NCI-H2029 (cell line): ENCODE results near the gene ADSL.

ENCODE experiments used
- DNase-seq: peaks from one replicate; lab custom pipeline; 2025; lab: John Stamatoyannopoulos, UW

ADSL gene

DNA sequence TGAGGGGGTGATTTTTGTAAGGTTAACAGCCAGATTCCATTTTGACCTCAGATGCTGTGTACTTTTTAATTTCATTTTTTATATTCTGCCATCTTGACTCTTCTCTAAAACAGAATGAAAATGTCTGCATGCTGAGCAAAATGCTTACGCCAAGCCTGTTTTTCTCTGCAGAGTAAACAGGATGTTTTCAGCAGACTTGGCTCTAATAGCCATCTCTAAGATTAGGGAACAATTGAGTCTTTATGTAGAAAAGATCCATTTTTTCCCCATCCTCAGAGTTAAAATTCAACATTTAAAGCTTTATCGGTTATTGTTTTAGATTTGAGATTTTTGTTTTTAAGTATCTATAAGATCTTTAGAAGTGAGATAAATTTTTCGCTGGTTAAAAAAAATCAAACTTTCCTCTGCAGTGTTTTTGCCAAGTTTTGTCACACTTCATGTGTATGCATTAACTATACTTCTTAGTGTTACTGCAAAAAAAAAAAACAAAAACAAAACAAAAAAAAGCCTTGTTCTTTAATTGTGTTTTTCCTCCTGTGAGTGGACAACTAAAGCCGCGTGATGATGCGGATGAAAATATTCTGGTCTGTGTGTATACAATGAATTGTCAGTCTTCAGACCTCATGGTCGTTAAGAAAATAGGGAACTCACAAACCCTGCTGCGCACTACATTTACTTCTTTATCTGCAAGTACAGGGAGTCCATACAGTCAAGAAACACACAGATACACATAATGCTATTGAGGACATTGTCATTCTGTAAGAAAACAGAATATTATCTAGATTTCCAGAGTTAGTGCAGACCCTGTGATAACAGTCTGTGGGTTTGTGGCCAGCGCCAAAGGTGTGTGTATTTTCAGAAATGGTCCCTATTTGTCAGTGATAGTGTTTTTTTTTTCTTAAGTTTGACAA, 17.5 kb upstream of the ADSL start:
- no peak for DNase-seq

DNA sequence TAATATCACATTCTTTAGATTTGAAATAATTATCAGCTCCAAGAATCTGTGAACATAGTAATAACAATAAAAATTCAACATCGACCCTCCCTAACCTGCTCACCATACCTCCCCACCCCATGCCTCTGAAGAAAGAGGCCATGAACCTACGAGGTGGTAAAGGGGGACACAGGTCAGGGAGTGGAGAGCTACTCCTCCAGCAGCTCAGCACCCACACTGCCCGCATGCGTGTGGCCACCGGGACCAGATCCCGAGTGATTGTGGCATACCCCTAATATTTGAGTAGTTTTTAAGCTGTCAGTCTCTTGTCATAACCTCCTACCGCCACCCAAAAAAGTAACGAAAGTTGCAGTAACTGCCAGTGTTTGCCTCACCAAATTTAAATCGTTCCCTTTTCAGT, 16.8 kb upstream of the ADSL start:
- no peak for DNase-seq

DNA sequence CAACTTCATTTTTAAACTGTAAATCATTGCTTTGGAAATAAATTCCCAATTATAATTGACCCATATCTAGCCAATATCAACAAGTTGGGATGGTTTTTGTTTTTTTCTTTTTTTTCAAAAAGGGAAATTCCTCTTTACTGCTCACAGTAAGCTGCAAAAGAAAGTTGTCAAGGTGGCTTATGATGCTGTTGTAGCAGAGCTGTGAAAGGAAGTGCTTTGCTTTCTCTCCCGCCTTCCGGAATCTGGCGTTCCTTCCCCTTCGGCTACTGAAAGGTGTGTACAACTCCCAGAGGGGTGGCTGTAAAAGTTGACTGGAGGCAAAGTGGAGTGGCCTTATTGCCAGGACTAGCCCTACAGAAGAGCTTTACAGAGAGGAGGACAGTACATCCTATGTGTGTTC, 16.2 kb upstream of the ADSL start:
- DNase-seq = no peak

DNA sequence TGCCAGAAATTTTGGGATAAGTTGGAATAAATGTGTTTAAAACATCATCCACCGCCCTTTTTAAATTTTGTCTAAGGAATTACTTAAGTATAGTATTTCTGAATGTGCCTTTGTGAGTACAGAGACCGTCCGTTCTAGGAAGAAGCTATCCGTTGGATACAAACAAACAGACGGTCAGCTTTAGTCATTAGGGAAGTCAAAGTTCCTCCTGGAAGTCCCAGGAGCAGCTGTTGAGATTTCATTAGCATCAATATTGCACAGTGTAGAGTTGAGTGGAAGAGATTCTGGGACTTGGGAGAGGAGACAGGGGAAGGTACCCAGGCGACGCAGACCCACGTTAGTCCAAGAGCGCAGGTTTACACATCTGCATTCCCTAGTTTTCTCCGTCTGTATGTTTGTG, 15.7 kb upstream of the ADSL start:
- DNase-seq = no peak

DNA sequence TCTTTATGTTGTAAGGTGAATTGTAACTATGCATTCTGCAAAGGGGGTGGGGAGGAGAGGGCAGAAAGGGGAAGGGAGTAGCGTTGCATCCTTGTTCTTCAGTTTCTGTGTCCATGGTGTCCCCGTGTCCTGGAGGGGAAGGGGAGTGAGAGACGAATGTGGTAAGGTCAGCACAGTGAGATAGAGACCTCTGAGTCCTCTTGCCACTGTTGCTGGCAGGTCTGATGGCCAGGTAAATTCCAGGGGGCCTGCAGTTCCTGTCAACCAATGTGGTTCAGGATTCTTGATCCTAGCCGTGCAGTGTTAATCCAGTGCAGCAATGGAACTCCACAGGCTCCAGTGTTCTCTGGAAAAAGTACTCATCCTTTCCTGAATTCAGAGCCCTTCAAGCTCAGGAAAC, 14.6 kb upstream of the ADSL start:
- no peak for DNase-seq

DNA sequence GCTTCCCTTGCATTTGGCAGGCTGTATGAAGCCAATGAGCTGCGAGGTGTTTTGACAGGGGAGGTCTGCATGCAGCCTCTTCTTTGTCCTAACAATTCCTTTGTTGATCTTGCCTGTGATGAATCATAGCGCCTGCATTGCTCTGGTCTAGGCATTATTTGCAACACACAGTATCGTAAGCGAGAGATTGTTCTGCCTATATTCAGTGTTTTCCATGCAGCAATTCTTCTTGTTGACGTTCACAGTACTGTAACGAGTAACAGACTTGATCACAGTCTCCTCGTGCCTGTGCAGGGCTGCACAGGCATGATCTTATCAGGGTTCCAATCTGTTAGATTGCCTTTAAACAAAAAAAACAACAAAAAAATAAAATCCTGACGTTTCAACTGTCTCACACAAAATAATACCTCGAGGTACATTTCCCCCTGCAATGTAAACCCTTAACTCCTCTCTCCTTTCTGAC, 13.9 kb upstream of the ADSL start:
- no peak for DNase-seq

DNA sequence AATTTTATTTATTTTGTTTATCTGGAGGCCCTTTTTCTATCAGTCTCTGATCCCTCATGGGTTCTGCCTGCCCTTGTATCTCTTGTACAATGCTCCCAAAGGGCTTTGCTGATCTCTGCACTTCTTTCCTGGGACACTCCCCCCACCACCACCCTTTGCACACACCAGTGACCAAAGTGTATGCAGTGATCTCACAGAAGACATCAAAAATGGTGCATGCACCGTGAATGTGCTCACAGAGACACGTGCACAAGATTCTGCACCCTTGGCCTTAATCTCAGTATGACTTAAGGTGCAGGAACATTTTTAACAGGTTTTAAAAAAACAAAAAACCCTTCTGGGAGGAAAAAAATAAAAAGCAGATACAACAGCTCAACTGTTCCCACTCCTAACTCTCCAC, 12.2 kb upstream of the ADSL start:
- DNase-seq = no peak

DNA sequence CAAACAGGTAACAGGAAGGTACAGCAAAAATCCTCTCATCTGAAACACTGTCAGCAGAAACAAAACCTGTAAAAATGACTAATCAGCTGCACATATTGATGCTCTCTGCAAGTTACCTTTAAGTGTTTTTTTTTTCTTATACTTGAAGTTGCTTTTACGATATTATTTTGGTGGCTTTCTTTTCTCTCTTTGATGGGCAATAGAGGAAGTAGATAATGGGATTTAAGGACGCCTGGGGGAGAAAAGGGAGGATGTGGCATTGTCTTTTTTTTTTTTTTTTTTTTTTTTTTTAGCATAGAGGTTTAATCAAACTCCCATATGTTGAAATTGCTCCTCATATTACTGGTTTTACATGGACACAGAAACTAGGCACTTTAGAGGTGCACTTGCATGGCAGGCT, 11.4 kb upstream of the ADSL start:
- DNase-seq = no peak

DNA sequence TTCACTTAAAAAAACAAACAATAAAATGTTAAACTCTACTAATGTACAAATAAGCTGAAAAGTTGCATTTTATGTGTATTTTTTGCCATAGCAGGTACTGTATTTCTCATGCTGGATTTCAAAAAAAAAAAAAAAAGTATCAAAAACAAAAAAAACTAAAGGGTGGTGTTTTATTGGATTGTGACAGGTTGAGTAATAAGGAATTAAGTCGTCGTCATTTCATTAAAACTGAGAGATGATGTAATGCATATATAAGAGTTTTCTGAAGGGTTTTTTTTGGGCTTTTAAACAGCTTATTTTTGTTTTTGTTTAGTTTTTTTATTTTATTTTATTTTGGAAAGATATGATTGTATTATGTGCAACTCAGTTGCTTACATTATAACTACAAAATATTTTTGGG, 10.9 kb upstream of the ADSL start:
- no peak for DNase-seq

DNA sequence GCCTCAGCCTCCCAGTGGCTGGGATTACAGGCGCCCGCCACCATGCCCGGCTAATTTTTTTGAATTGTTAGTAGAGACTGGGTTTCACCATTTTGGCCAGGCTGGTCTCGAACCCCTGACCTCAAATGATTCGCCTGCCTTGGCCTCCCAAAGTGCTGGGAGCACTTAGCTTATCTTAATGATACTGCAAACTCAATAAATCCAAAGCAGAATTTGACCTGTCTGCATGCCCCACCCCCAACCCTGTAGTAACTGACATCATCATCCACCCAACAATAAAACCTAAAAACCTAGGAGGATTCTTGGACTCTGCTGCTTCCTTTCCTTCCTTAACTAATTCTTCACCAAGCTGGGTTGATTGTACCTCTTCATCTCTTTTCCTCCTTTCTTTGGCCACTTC, 6.3 kb upstream of the ADSL start:
- no peak for DNase-seq

DNA sequence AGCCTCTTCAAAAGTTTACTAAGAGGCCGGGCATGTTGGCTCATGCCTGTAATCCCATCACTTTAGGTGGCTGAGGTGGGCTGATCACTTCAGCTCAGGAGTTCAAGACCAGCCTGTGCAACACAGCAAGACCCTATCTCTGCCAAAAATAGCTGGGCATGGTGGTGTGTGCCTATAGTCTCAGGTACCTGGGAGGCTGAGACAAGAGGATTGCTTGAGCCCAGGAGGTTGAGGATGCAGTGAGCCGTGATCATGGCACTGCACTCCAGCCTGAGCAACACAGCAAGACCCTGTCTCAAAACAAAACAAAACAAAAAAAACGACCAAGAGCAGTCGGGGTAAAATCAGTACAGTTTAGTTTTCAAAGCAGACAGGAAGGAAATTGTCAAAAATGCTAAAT, 4.7 kb upstream of the ADSL start:
- DNase-seq = no peak

DNA sequence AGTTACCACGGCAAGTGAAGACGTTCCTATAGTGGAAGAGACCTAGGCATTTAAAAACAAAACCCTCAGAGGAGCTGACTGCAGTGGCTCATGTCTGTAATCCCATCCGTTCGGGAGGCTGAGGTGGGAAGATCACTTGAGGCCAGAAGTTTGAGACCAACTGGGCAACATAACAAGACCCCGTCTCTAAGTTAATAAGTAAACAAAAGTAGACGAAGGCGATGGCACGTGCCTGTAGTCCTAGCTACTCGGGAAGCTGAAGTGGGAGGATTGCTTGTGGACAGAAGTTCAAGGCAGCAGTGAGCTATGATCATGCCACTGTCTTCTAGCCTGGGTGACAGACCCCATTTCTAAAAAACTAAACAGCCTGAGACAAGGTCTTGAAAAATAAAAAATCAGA, 3.8 kb upstream of the ADSL start:
- no peak for DNase-seq

DNA sequence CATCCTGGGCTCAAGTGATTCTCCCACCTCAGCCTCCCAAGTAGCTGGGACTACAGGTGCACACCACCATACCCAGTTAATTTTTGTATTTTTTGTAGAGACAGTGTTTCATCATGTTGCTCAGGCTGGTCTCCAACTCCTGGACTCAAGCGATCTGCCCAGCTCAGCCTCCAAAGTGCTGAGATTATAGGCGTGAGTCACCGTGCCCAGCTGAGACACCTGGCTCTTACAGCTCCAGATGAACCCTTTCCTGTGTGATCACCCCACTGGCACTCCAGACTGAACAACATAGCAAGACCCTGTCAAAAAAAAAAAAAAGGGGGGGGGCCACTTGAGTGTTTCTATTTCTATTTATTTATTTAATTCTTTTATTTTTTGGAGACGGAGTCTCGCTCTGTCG, 1.0 kb upstream of the ADSL start:
- DNase-seq = no peak

DNA sequence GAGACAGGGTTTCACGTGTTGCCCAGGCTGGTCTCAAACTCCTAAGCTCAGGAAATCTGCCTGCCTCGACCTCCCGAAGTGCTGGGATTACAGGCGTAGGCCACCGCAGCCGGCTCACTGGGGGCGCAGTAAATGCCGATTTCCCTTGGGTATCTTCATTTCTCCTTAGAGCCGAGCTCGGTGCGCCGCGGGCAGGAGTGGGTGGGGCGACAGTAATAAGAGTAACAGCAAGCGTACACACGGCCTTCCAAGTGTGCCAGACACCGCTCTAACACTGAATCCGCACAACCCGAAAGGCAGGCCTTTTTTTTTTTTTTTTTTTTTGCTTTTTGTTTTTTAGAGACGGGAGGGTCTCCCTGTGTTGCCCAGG, 500 bp upstream of the ADSL start:
- DNase-seq = no peak

DNA sequence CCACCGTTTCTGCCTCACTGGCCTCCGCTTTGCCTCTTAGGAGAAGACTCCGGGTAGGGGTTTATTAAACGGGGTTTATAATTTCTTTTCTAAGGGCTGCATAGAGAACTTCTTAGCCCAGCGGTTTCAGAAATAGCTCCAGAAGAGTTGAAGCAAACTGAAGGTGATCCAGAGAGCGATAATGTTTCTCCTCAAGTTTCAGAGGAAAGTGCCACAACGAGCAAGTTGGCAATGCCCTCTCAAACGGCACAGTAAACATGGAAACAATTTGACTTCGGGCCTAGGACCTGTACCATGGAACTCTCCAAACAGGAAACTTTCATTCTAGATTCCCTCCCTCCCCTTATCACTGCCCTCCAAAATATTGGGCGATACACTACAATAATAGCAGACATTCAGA, 1.0 kb downstream of the ADSL start:
- DNase-seq = no peak

DNA sequence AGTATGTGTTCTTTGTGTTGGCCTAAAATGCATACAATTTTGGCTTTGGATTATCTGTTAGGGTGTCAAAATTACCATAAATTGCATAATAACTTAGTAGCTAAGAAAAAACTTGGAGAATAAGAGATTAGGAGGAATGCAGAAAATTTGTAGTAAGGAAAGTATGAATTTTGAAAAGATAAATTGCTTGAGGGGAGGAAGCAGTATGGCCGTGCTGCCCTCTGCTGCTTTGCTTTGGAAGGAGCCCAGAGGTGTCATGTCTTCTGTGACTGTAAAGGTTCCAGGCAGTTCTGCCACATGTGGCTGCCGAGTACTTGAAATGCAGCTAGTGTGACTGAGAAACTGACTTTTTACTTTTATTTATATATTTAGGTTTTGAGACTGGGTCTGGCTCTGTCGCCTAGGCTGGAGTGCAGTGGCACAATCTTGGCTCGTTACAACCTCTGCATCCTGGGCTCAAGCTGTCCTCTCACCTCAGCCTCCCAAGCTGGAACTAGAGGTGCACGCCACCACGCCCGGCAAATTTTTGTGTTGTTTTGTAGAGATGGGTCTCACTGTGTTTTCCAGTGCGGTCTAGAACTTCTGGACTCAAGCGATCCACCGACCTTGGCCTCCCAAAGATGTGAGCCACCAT, 1.8 kb downstream of the ADSL start:
- no peak for DNase-seq

DNA sequence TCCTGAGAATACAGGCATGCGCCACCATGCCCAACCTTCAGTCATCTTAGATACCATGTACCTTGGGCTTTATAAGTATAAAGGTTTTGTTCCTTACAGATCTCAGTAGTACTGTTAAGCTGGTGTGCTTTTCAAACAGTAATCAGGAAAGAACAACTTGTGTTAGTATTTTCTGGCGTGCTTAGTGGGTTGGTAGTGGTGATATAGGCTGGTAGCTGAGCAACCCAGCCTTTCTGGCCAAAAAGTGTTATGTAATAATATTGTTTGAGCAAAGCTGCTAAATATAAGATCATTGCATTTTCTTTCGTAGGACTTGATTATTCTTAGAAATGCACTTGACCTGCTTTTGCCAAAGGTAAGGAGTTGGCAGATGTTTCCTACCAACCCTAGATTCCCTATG, 6.5 kb downstream of the ADSL start:
- DNase-seq = no peak

DNA sequence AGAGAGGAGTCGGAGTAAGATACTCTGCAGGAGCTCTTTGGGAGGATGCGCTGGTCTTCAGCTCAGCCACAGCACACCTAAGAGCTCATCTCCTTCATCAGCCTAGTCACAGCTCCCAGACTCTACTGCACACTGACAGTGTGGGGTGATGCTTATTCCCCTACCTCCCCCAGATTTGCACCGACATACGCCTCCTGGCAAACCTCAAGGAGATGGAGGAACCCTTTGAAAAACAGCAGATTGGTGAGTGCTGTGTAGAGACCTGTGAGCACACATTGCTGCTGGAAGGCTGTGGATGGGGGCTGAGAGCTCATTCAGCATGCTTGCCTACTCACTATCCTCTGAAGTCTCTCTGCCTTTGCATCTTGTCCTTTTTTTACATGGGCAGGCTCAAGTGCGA, 14.8 kb downstream of the ADSL start:
- DNase-seq = no peak

DNA sequence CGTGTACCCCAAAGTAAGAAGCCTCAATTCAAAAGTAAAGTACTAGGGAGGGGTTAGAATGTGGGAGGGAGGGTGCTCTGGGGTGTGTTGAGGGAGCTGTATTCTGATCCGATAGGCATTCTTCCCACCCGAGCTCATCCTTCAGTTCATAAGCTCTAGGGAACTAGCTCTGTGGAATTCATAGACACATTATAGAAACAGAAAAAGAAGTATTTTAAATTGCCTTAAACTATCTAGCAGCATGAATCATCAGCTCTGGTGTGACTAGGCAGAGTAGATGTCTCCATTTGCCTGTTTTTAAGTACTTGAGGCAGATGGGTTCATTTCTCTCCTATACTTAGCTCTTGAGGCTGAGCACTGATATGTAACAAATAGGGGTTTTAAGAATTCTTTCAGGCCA, 16.8 kb downstream of the ADSL start:
- DNase-seq = no peak

DNA sequence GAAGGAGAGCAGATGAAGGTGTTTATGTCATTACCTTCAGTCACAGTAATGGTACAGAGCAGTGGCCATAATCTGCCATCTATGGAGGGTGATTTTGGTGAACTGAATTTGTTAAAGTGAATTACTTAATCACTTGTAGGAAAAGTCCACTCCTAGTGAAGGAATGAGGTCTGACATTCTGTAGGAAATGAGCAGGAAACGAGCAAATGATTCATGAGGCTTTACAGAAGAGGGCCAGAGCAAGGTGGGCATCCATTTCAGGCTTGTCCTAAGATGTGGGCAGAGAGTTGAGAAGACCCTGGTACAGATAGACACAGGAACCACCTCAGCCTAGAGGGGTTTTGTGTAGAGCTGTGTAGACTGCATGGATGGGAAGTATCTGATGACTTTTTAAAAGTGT, 18.1 kb downstream of the ADSL start:
- no peak for DNase-seq

DNA sequence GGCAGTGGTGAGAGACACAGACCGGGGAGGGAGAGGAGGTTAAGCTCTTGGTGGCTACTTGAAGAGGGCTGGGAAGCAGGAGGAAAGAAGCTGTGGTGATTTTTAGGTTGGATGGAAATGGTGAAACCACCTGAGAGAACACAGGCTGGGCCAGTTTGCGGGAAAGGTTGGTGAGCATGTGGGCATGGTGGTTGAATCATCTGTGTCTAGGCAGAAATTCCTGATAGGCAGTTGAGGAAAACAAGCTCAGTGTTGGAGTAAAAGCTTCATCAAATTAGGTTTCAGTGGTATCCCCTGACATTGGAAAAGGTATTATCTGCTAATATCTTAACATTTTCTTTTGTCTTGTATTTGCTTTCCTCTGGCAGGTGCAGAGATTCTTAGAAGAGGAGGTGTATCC, 19.8 kb downstream of the ADSL start:
- DNase-seq = no peak

DNA sequence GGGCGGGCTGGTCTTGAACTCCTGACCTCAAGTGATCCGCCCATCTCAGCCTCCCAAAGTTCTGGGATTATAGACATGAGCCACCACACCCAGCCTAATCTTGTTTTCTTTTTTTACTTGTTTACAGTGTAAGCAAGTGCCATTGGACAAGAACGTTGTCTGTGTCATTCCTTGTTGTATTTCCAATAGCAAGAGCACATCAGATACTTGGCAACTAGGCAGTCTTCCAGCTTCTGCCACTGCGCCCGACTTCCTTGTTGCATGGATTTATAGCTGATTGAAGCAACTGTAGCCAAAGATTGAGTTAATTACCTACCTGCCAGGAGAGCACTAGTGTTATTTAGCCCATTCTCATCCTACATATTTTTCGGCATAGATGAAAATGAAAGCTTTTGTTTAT, 21.0 kb downstream of the ADSL start:
- DNase-seq = no peak

DNA sequence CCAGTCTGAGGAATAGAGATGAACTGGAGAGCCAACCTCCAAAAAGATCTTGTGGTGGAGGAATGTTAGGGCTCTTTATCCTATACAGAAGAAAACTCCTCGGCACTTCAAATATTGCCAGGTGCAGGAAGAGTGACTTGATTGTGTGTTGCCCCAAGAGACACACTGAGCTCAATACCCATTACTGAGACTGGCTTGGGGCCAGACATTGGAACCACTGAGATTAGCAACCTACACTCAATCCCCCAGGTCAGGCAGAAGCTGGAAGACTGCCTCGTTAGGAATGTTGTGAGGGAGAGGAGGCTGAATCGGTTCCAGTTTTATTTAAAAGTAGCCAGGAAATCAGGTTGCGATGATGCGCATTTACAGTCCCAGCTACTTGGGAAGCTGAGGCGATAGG, 21.7 kb downstream of the ADSL start:
- DNase-seq = no peak

DNA sequence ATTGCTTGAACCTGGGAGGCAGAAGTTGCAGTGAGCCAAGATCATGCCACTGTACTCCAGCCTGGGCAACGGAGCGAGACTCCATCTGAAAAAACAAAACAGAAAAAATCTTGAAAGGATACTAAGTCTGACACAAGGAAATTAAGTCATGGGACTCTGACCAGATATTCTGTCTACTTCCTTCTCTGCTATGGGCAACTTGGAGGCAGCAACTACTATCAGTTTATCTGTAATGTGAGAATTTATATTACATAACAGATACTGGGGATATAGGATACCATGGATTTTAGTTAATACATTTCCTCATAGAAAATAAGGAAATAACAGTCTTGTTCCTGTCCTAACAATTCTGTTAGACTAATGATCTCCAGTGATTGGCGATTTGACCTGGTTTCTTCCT, 22.5 kb downstream of the ADSL start:
- DNase-seq = no peak
